ENCODE measurements around the gene MAP2K5.

DNA sequence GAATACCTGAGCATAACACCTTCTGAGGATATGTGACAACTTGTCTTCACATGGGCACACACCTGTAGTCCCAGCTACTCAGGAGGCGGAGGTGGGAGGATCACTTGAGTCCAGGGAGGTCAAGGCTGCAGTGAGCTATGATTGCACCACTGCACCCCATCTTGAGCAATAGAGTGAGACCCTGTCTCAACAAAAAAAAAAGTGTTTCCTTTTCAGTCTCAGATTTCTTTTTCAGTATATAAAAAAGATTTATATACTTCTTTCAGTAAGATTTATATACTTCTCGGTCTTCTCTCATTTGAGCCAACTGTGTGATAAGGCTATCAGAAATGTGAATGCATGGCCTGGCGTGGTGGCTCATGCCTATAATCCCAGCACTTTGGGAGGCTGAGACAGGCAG lies 197.9 kb downstream of the MAP2K5 start:
- TF ChIP-seq, protein P1, sequence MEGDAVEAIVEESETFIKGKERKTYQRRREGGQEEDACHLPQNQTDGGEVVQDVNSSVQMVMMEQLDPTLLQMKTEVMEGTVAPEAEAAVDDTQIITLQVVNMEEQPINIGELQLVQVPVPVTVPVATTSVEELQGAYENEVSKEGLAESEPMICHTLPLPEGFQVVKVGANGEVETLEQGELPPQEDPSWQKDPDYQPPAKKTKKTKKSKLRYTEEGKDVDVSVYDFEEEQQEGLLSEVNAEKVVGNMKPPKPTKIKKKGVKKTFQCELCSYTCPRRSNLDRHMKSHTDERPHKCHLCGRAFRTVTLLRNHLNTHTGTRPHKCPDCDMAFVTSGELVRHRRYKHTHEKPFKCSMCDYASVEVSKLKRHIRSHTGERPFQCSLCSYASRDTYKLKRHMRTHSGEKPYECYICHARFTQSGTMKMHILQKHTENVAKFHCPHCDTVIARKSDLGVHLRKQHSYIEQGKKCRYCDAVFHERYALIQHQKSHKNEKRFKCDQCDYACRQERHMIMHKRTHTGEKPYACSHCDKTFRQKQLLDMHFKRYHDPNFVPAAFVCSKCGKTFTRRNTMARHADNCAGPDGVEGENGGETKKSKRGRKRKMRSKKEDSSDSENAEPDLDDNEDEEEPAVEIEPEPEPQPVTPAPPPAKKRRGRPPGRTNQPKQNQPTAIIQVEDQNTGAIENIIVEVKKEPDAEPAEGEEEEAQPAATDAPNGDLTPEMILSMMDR (IDR thresholded peaks at IDR 0.05) = no peak
- TF ChIP-seq POLR2A (IDR thresholded peaks at IDR 0.05) = no peak
